GM18907 (cell line): ENCODE results near the gene NARS2.

Source experiments
- ATAC-seq: cut with Tn5 transposase; IDR thresholded peaks from one replicate; pipeline ENCODE4 v1.9.1; 2021; ENCODE audit warnings: mild to moderate bottlenecking, moderate library complexity; ENCODE audit not compliant: unreplicated experiment

Gene NARS2

DNA sequence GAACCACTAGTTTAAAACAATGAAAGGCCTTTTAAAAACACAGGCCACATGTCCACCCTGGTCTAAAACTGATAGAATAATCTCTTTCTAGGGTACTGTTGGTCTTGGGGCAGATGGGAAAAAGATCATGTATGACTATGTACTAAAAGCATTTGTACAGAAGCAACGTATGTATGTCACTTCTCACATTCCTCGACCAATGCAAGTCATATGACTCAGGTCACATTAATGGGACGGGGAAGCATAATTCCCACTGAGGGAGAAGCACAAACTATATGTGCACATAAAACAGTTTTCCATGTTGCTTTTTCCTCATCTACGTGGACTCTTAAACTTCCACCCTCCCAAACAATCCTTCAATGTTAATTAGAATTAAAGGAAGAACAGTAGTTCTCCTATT, 124.8 kb downstream of the NARS2 start:
- ATAC-seq: no peak

DNA sequence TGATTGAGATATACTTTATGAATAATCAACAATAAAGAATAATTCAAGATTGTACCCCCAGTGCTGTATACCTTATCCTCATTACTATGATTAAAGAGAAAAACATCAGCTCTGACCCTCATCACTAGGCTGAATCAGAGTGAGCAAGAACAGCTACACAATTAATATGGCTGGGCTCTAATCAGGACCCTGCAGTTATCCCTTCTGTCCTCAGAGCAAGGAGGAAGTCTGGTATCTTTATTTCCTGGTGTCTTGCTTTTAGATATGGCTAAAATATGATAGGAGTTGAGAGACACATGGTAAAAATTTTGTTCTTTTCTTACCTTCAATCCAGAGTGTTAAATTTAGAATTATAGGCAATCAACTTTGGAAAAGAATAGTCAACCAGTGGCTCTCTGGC, 128.5 kb downstream of the NARS2 start:
- ATAC-seq: no peak

DNA sequence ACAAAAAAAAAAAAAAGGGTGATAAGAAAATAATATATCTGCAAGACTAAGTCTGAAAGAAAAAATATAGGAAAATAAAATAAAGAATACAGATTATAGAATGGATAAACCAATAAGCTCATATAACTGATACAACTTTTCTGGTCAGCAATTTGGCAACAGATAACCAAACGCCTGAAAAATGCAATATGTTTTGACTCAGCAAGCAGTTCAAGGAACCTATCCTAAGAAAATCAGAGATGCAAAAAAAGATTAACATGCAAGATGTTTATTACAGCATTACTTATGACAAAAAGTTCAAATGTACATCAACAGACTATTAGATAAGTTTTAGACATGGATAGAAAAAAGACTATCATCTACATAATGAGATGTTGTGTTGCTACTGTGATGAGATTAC, 129.9 kb downstream of the NARS2 start:
- ATAC-seq: no peak

DNA sequence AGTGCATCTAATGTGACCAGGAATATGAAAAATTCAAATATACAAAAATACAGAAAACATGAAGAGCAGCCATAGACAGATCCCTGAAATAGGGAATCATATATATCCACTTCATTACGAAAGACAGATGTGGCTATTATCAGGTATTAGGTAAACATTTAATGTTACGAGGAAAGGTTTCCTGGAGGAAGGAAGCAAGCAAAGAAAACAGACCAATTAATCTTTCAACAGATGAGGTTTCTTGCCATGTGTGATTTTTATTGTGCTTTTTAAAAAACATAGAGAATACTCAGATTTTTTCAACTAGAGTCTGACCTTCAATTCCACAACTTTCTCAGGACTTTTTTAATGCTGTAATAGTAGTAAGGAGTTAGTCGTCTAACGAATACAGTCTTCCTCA, 132.7 kb downstream of the NARS2 start:
- no peak for ATAC-seq

DNA sequence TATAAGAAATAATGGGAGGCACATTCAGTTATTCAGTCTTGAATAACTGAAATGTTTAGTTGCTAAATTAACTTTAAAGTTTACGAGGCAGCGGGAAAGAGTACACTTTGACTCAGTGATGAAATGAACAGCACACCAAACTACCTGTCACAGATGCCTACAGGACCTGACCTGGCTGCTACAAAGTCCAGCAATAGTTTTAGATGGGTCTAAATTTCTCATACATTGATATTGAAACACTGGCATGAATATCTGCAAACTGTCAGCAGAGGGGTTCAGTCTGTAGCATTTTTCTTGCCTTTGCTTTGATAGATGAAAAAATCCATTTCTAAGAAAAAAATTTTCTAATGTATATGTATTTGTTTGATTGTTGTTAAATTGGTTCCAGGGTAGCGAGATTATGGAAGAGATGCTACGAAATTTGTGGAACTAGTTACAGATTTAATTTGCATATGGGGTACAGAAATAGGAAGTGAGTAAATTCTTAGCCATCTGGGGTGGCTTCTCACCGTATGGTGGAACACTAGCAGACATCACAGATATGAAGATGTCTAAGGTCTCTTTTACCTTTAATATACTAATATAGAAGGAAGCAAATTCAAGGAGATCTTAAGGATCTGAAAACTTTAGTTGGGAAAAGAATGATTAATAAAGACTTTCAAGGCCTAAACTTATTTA, 136.2 kb downstream of the NARS2 start:
- peak; percentile 89 for ATAC-seq

DNA sequence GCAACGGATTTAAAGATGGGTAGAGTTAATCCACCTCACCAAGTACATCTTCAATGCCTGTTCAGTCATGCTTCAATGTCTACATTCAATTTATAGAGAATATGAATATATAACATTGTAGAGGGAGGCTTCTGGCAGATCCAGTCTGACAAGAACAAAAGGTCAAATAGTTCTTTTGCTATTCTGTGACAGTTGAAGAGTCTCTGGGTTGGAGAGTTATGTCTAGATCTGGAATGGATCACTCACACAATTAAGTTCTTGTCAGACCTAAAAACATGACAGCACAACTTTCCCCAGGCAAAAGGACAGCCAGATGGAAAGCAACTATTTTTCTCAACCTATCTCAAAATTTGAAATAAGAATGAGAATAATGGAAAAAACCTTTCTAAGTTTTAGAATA, 141.7 kb downstream of the NARS2 start:
- no peak for ATAC-seq

DNA sequence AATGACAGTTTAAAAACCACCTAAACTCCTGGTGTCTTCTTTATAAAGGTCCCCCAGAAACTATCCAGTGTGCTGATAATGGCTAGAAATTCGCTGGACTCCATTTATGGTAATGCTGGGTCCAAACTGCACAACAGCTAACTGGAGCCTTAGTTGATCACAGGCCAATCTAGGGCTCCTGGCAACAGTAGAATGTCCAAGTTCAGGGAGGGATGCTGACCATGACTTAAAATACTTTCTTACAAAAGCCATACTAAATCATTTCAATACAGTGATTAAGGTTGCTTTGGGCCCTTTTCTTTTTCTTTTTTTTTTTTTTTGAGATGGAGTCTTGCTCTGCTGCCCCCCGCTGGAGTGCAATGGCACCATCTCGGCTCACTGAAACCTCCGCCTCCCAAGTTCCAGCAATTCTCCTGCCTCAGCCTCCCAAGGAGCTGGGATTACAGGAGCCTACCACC, 142.6 kb downstream of the NARS2 start:
- ATAC-seq: no peak

DNA sequence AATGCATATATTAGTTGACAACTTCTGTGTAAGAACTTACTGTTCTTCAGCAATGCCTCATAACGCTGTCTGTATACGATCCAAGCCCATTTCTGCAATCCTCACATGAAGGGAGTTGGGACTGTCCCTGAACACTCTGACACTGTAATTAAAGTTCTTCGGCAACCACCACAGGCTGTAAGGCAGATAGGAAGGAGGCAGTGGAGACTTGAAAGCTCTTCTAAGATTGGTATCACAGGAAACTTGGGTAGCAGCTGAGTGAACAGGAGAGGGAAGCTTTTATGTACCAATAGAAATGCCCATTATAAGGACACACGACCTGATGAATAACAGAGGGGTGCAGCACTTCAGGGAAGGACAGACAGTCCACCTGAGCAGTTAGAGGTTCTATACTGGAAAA, 145.0 kb downstream of the NARS2 start:
- ATAC-seq: no peak

DNA sequence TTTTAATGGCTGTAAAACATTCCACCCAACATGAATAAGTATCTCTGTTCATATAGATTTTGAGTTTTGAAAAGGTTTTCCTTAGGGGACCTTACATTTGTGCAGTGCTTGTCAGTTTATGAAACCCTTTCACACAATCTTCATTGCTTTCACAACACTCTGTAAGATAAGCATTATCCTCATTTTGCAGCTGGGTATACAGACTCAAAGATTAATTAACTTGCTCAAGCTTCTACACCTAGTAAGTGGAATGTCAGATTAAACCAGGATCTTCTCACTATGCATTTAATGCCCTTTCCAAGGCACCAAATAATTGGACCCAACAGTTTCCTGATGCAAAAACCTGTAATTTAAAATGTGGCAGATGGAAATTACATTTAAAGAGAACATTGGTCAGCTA, 145.5 kb downstream of the NARS2 start:
- ATAC-seq: no peak

DNA sequence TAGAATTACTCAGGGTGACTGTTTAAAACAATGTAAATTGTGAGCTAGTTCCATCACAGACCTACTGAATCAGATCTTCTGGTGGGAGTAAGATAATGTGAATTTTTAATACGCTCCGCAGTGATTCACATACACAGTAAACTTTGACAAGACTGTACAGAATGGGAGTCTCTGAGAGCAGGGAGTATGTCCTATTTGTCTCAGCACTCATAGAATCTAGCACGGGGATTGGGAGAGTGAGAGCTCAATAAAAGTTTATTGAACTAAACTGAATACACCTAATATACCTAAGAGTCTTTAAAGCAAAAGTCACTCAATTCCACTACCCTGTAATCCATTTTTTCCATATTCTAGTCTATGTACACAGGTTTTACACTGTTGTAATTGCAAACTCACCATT, 145.9 kb downstream of the NARS2 start:
- no peak for ATAC-seq

DNA sequence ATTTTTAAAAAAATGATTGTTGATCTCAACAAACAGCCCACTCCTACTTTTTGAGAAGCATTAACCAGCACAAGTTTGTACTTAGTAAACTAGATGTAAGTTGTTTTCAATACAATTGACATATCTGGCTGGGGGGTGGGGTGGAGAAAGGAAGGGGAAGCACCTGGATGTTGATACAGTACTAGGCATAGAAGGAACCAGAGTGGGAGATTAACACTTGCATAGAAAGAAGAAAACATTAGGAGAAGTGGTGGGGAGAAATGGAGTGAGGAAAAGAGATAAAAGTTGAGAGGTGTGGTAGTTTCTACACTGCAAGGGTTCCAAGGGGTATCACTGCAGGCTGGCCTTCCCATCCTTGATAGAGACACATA, 146.4 kb downstream of the NARS2 start:
- no peak for ATAC-seq

DNA sequence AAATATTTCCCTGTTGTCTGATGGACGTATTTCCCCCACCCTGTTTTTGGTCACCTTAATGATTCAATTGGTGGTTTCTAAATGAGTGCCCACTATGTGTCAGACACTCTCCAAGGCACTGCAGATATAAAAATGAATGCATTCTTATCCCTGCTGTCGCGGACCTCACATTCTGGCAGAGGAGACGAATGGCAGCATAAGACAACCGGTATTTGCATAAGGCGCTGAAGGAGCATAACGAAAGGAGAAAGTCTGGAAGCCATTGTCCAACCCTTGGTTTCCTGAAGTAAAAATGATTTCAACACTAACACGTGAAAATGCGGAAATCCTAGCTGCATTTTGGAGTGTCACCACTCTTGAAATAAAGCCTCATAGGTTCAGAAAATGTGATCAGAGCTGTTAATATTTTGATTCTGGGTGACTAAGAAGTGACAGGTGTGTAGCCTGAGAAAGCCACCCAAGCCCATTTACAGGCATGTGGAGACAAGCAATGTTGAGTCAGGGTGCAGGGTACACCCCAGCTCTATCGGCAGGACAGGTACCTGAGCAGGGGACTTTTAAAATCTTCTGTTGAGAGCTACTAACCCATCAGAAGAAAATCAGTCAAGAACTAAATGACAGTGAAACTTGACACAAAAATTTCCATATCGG, 146.9 kb downstream of the NARS2 start:
- ATAC-seq: peak; percentile 43

DNA sequence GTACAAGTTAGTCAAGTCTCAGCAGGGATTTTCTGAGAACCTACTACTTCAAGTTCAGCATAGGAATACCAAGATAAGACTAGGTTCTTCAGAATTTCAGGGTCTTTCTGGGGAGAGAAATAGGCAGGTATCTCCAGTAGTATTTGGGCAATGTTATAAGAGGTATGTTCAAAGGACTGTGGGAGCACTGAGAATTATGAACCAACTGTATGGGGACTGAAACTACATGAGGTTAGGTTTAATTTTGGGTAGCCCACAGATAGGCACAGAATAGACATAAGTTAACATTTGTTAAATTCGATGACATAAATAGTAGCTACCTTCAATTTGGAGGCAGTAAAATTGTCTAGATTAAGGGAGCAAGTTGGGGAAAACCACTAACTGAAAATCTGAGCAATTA, 147.8 kb downstream of the NARS2 start:
- ATAC-seq: no peak

DNA sequence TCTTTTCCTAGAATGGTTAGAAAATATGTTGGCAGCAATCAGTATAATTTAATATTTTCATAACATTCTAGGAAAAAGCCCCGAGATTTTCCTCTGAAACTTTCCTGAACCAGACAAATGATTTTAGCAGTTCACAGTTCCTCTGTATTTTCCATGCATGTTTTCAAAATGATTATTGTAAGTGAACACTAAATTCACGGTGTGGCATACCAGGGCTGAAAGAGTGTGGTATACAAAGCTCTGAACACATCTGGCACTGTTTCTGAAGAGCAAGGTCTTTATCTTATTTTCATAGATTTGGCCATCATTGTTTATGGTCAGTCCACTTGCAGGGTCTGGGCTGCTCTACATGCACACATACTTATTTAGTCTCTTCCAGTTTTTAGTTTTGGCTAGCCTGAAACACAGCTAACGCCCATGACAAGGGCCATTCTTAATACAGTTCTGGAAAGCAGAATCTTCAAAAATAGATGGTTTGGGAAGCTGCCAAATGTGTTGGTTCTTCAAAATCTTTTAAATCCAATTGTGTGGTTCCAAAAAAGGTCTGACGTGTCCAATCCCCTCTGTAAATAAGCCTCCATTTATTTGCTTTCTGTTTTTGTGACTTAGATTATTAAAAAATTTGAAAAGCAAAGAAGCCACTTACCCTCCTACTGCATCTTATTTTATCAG, 149.1 kb downstream of the NARS2 start:
- no peak for ATAC-seq

DNA sequence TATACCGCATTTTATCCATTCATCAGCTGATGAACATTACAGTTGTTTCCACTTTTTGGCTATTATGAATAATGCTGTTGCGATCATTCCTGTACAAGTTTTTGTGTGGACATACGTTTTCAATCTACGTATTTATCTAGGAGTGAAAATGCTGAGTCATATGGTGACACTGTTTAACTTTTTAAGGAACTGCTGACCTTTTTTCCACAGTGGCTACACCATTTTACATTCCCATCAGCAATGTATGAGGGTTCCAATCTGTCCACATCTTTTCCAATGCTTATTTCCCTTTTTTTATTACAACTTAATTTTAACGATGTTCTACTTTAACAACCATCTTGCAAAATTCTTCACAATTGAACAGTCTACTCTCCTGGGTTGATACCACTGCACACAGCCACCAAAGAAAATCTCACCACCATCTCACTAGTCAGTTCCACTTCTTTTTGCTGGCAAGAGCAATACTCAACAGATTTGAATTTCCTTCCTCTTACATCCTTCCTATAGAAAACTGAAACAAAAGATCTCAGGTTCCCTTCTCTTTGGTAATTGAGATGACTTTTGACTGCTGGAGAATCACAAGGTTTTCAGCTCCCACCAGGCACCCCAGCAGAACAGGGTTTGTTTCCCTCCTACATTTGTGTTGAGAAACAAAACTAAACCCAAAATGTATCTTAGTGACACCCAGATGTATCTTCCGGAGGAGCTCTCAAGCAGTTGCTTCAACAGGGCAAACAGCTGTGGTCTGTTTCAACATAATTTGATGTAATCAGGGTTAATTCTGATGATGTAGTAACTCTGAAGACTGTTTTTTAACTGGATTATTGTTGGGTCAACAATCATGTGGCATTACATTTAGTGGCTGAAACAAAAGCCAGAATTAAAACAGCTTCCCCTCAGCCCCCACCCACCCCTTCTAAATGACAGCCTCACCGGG, 150.1 kb downstream of the NARS2 start:
- ATAC-seq: peak; percentile 33

DNA sequence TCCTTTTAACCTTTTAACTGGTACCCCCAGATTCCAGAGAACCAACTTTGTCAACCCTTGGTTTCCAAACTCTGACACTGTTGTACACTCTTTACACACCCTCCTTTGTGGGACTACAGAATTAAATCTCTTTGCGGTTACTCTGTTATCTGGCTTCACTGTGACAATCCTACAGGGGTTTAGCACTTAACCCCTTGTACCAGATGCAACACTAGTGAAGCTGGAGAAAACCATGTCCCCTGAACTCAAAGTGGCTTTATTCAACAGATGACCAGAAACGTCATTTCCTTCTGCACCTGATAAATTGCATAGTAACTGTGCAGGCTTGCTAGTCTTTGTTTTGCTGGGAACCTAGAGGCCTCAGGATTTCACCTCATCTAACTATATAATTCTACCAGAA, 151.4 kb downstream of the NARS2 start:
- no peak for ATAC-seq

DNA sequence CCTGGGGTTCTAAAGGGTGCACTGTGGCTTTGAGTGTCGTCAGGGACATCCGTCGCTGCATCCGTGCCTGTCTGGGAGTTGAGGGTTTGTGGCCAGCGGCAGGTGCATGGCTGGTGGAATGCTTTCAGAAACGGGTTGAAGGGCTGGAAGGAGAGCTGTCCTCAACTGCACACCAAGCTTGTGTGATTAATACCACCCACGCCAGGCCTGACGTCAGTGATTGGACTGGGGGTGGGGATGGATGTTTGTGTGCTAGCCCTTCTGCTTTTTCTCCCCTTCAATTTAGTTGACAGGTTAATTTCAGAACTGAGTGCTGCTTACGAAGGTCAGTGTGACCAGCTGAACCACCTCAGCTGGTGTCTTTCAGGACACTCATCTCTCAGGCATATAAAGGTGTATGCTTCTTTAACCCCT, 153.9 kb downstream of the NARS2 start:
- no peak for ATAC-seq

DNA sequence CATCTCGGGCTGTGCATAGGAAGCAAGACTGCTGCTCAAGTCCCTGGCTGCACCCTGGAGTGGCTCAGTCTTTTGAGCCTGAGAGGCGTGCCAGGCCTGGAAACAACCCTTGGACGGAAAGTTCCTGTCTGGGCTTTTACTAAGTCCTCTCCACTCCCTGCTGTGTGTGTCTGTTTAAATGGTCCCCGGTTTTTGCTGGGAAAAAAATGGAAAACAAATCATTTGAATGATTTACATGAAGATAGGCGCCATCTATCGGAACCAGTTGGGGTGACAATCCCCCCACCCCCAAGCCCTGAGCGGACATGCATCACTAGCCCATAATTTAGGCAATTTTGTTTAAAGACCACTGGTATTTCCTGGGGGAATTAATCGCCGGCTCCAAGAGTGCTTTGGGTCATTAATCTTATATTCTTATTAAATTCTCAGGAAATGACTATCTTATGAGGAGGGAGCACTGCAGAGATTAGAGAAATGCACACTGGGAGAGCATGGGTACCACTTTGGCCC, 154.4 kb downstream of the NARS2 start:
- ATAC-seq: no peak

DNA sequence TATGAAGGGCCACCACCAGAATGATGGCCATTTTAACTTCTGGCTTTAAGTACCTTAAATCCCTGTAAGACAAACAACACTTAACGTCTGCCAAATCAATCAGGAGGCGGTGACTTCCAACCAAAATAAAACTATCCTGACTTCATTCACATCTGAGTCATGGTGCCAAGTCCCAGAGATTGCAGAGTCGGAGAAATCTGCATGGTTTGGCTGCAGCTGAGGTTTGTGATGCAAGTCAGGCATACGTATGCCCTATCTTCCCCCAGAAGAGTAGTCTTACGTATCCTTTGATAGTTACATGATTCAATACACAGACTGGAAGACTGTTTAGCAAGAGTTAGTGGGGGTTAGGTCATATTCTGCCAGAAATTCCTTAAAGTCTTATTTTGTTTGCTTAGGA, 155.3 kb downstream of the NARS2 start:
- no peak for ATAC-seq

DNA sequence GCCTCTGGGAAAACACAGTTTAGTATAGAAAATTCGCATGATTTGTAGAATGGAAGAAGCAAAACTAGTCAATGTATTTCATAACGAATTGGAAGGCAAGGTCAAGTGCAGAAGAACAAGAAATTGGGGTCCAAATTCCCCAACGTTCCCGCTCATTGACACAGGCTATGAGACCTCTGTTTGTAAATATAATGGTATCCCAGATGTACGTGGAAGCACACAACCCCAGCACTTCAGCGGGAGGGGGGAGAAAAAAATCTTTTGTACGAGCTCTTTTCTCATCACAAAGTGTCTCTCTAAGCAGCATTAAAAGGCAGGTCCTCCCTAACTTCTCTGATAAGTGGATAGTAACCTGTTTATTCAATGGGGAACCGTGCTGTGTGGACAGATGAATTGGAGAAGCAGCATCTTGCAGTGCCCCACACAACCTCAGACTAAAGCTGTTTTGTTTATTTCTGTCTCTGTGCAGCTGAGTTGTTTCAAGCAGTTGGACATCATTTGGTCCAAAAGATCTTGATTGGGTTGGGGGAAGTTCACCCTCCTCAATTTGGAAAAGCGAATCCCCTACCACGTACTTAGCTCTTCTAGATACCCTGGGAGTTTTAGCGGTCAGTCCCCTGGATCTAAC, 156.0 kb downstream of the NARS2 start:
- no peak for ATAC-seq
